Parathyroid adenoma (tissue), 2 donors: ENCODE measurements around the gene SLC12A6.

Experiments
- H2AFZ ChIP-seq: fragments of 300-600 bp; sonication (generic); one replicate; pipeline ENCODE4 v1.7.0; 2017; ENCODE audit warnings: antibody characterized with exemption, mild to moderate bottlenecking
- H3K27ac ChIP-seq: fragments of 300-600 bp; sonication (generic); one replicate; pipeline ENCODE4 v1.7.0; 2017
- H3K27me3 ChIP-seq: fragments of 300-600 bp; sonication (generic); one replicate; pipeline ENCODE4 v1.7.0; 2017; ENCODE audit warnings: low read length; ENCODE audit not compliant: control insufficient read depth, insufficient read depth
- H3K36me3 ChIP-seq: fragments of 300-600 bp; sonication (generic); one replicate; pipeline ENCODE4 v1.7.0; 2017; ENCODE audit warnings: low read length; ENCODE audit not compliant: control insufficient read depth, insufficient read depth
- H3K4me1 ChIP-seq: fragments of 300-600 bp; sonication (generic); one replicate; pipeline ENCODE4 v1.7.0; 2017; ENCODE audit warnings: control low read depth
- H3K4me2 ChIP-seq: fragments of 300-600 bp; sonication (generic); one replicate; pipeline ENCODE4 v1.7.0; 2017; ENCODE audit warnings: low read length
- H3K4me3 ChIP-seq: fragments of 300-600 bp; sonication (generic); one replicate; pipeline ENCODE4 v1.7.0; 2017; ENCODE audit warnings: low read depth, low read length
- H3K79me2 ChIP-seq: fragments of 300-600 bp; sonication (generic); one replicate; pipeline ENCODE4 v1.7.0; 2017; ENCODE audit warnings: control low read depth
- H3K9ac ChIP-seq: fragments of 300-600 bp; sonication (generic); one replicate; pipeline ENCODE4 v1.7.0; 2017; ENCODE audit warnings: mild to moderate bottlenecking
- H3K9me3 ChIP-seq: fragments of 300-600 bp; sonication (generic); one replicate; pipeline ENCODE4 v1.7.0; 2017; ENCODE audit warnings: low read length; ENCODE audit not compliant: control insufficient read depth
- TF ChIP-seq, protein P1 (sequence below): fragments of 300-600 bp; sonication (generic); IDR thresholded peaks from one replicate; pipeline ENCODE4 v1.7.0; 2017; ENCODE audit warnings: antibody characterized with exemption, mild to moderate bottlenecking
- donor health status: primary hyperparathyroidism.

The SLC12A6 gene

DNA sequence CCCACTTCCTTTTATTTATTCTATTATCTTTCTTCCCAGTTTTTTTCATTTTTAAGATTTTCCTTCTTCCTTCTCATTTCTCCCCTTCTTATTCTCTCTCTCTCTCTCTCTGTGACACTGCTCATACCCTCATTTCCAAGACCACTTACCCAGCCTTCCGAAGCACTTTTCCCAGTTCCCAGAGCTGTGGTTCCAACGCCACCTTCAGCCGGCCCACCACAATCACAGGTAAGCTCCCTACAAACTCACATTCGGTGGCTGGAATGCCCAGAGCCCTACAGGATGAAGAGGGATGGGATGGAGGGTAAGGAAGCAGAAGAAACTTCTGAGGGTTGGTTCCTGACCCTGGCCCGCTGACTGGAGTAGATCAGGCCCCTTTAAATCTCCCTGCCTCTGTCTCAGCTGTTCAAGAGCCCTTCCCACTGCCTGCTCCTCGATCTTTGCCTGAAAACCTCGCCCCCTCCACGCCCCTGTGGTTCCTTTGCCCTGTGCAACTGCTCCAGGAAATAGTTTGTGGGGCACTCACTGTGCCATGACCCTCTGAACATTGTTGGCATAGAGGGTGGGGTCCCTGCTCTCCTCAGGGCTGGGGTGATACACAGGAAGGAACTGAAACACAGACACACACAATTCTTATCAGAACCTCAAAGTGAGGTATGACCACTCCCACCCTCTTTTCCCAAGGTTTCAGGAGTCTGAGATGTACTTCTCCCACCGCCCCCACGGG is 24.6 kb upstream of the SLC12A6 start:
- Histone ChIP-seq H3K27ac (no peak overlapping the region), H3K36me3 (no peaks in the 10 kb centered on the region), H3K9ac (no peak overlapping the region)

DNA sequence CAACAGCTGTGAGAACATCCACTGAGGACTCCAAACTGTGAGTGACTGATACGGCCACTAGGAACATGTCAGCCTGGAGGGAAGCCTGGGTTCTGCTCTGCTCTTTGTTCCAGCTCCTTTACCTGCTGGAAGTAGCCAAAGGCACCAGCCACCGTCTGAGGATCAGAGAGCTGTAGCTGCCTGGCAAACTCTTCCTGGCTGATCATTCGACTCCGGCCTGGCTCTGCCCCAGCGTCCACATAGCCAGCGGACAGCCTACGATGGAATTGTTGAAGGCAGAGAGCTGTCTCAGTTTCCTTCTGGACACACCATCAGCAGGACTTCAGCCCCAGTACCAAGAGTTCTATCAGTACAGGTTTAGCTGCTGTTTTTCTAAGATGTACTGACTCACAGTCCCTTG is 23.7 kb upstream of the SLC12A6 start:
- no peak overlapping the region for H3K4me3 ChIP-seq
- no peak overlapping the region for H3K27ac ChIP-seq
- no peaks in the 10 kb centered on the region for H3K27me3 ChIP-seq
- no peaks in the 10 kb centered on the region for H3K36me3 ChIP-seq
- H3K9ac ChIP-seq, result no peak overlapping the region
- H3K79me2 ChIP-seq, result no peaks in the 10 kb centered on the region
- TF ChIP-seq, protein P1, sequence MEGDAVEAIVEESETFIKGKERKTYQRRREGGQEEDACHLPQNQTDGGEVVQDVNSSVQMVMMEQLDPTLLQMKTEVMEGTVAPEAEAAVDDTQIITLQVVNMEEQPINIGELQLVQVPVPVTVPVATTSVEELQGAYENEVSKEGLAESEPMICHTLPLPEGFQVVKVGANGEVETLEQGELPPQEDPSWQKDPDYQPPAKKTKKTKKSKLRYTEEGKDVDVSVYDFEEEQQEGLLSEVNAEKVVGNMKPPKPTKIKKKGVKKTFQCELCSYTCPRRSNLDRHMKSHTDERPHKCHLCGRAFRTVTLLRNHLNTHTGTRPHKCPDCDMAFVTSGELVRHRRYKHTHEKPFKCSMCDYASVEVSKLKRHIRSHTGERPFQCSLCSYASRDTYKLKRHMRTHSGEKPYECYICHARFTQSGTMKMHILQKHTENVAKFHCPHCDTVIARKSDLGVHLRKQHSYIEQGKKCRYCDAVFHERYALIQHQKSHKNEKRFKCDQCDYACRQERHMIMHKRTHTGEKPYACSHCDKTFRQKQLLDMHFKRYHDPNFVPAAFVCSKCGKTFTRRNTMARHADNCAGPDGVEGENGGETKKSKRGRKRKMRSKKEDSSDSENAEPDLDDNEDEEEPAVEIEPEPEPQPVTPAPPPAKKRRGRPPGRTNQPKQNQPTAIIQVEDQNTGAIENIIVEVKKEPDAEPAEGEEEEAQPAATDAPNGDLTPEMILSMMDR, result no peak
- no peaks in the 10 kb centered on the region for H3K4me1 ChIP-seq
- no peak overlapping the region for H2AFZ ChIP-seq
- no peaks in the 10 kb centered on the region for H3K9me3 ChIP-seq
- H3K4me2 ChIP-seq, result no peak overlapping the region

More for the DNA sequence above, 24.6 kb upstream of the SLC12A6 start:
- Histone ChIP-seq H3K27me3 (no peaks in the 10 kb centered on the region), H3K4me1 (no peaks in the 10 kb centered on the region), H3K4me2 (no peak overlapping the region), H3K9me3 (no peaks in the 10 kb centered on the region), H3K79me2 (no peaks in the 10 kb centered on the region), H3K4me3 (no peak overlapping the region), H2AFZ (no peak overlapping the region)
- TF ChIP-seq, protein P1, result no peak

DNA sequence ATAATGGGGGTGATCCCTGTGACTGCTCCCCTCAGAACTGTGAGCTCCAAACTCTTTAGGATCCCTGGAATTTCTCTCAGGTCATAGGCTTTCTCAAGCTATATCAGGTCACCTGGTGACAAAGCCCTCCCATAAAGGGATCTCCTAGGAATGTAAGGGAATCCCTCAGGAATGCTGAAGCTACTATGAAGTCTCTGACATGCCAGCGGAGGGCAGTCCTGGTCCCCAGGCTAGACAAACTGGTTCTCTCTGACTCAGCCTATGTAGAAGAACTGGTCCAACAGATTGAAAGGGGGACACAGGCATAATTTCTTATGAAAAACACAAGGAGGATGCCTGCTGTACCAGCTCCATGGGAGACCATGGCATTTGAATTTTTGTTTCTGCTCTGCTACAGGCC is 22.7 kb upstream of the SLC12A6 start:
- Histone ChIP-seq H3K36me3 (no peaks in the 10 kb centered on the region), H3K4me1 (no peaks in the 10 kb centered on the region), H3K27ac (no peak overlapping the region), H2AFZ (no peak overlapping the region), H3K4me3 (no peak overlapping the region), H3K27me3 (no peaks in the 10 kb centered on the region), H3K9ac (no peak overlapping the region), H3K9me3 (no peaks in the 10 kb centered on the region), H3K4me2 (no peak overlapping the region), H3K79me2 (no peaks in the 10 kb centered on the region)
- TF ChIP-seq, protein P1, result no peak

GRCh38 chr15:34359416-34359815 is 21.8 kb upstream of the SLC12A6 start:
- Histone ChIP-seq H3K27me3 (no peaks in the 10 kb centered on the region), H3K9ac (no peak overlapping the region), H3K27ac (no peak overlapping the region), H3K4me2 (no peak overlapping the region), H3K9me3 (no peaks in the 10 kb centered on the region), H3K4me3 (no peak overlapping the region), H2AFZ (no peak overlapping the region), H3K4me1 (no peaks in the 10 kb centered on the region), H3K36me3 (no peaks in the 10 kb centered on the region), H3K79me2 (no peaks in the 10 kb centered on the region)
- TF ChIP-seq, protein P1, result no peak

DNA sequence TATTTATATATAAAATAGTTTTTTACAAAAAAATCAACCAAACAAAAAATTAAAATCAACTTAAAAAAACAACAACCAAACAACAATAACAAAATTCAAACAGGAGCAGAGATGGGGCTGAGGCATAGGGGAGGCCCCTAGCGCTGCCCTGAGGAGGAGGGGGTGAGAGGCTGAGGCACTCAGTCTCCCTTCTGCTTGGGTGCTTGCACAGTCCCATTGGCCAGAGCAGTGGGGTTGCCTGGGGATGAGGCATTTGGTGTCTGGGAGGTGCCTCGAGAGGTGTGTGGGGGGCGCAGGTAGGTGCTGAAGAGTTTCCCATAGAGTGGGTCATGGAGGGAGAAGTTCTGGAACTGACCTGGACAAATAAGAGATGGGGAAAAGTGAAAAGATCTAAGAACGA is 21.4 kb upstream of the SLC12A6 start:
- H2AFZ ChIP-seq, result no peak overlapping the region
- H3K27me3 ChIP-seq, result no peaks in the 10 kb centered on the region
- H3K9me3 ChIP-seq, result no peaks in the 10 kb centered on the region
- no peaks in the 10 kb centered on the region for H3K36me3 ChIP-seq
- H3K9ac ChIP-seq, result no peak overlapping the region
- H3K27ac ChIP-seq, result no peak overlapping the region
- no peaks in the 10 kb centered on the region for H3K4me1 ChIP-seq
- H3K4me3 ChIP-seq, result no peak overlapping the region
- H3K79me2 ChIP-seq, result no peaks in the 10 kb centered on the region
- TF ChIP-seq, protein P1, result no peak
- H3K4me2 ChIP-seq, result no peak overlapping the region
